Keratinocyte (primary cell): ENCODE results near the gene DCXR. TPM values are rescaled to one million over a fixed set of nuclear protein-coding genes. Genes with fewer than 3 reads are reported as not detected.

Source experiments
- DNase-seq: peaks from one replicate; pipeline ENCODE4 v3.0.0-alpha.2; 2011; ENCODE audit warnings: low read depth, missing footprints, low spot score
- FAIRE-seq: peaks from 2 replicates; lab custom pipeline; 2011; peaks lifted over from hg19 to GRCh38; lab: Jason Lieb, UNC
- H2AFZ ChIP-seq: 2 replicates; pipeline ENCODE4 v1.6.0; 2012; ENCODE audit warnings: low read length, control low read depth, inconsistent platforms; ENCODE audit not compliant: control insufficient read depth
- H3K27ac ChIP-seq: 2 replicates; pipeline ENCODE4 v1.5.1; 2011; ENCODE audit warnings: low read length; ENCODE audit not compliant: control insufficient read depth, insufficient read depth
- H3K27me3 ChIP-seq: 3 replicates; pipeline ENCODE4 v1.6.0; 2011; ENCODE audit warnings: low read length; ENCODE audit not compliant: control insufficient read depth, insufficient read depth; ENCODE audit errors: extremely low read depth
- H3K36me3 ChIP-seq, 2 experiments: 2 replicates in 1 of 2; 3 replicates in 1 of 2; pipeline ENCODE4 v1.5.1; 2011; ENCODE audit warnings: low read length in 2 of 2, mild to moderate bottlenecking in 1 of 2; ENCODE audit not compliant: control insufficient read depth in 2 of 2, insufficient read depth in 2 of 2; ENCODE audit errors: extremely low read depth in 1 of 2
- H3K4me1 ChIP-seq: 3 replicates; pipeline ENCODE4 v1.5.1; 2011; ENCODE audit warnings: low read length; ENCODE audit not compliant: control insufficient read depth, insufficient read depth; ENCODE audit errors: extremely low read depth
- H3K4me2 ChIP-seq: 3 replicates; pipeline ENCODE4 v1.6.0; 2011; ENCODE audit warnings: low read depth, low read length; ENCODE audit not compliant: control insufficient read depth, insufficient read depth; ENCODE audit errors: extremely low read depth
- H3K4me3 ChIP-seq, 3 experiments: fragments of 200-600 bp in 1 of 3; sonication (generic) in 1 of 3; 2 replicates in 2 of 3; 3 replicates in 1 of 3; pipeline ENCODE4 v1.5.1; 2011 to 2016; ENCODE audit warnings: low read length in 3 of 3, mild to moderate bottlenecking in 3 of 3, control low read depth in 2 of 3, inconsistent platforms in 1 of 3, low read depth in 1 of 3, mixed read lengths in 1 of 3, mixed run types in 1 of 3, moderate library complexity in 1 of 3; ENCODE audit not compliant: control insufficient read depth in 2 of 3, insufficient read depth in 2 of 3; ENCODE audit errors: extremely low read depth in 1 of 3
- H3K79me2 ChIP-seq: 2 replicates; pipeline ENCODE4 v1.6.0; 2012; ENCODE audit warnings: low read length; ENCODE audit not compliant: control insufficient read depth, insufficient read depth
- H3K9ac ChIP-seq: 3 replicates; pipeline ENCODE4 v1.6.0; 2011; ENCODE audit warnings: low read length; ENCODE audit not compliant: control insufficient read depth, insufficient read depth; ENCODE audit errors: extremely low read depth
- H3K9me1 ChIP-seq: 3 replicates; pipeline ENCODE4 v1.6.0; 2011; ENCODE audit warnings: low read length; ENCODE audit not compliant: control insufficient read depth, insufficient read depth; ENCODE audit errors: extremely low read depth
- H3K9me3 ChIP-seq: 2 replicates; pipeline ENCODE4 v1.5.1; 2012; ENCODE audit warnings: low read depth, low read length; ENCODE audit not compliant: control insufficient read depth
- H4K20me1 ChIP-seq: 3 replicates; pipeline ENCODE4 v1.6.0; 2011; ENCODE audit warnings: low read length; ENCODE audit not compliant: control insufficient read depth, insufficient read depth; ENCODE audit errors: extremely low read depth
- CTCF ChIP-seq, 3 experiments: IDR thresholded peaks in 1 of 3; conservative IDR thresholded peaks in 1 of 3; optimal IDR thresholded peaks in 1 of 3; 2 replicates in 2 of 3; 3 replicates in 1 of 3; pipeline versions ENCODE3 to v1.5.1; 2011; ENCODE audit warnings: low read length in 3 of 3, mild to moderate bottlenecking in 3 of 3, moderate library complexity in 2 of 3, control low read depth in 1 of 3, inconsistent platforms in 1 of 3; ENCODE audit not compliant: insufficient read depth in 2 of 3; ENCODE audit errors: extremely low read depth in 1 of 3
- EZH2 ChIP-seq: IDR thresholded peaks from one replicate; pipeline ENCODE4 v1.6.1; 2012; ENCODE audit warnings: inconsistent platforms, mild to moderate bottlenecking, low read length, moderate library complexity
- dilution Hi-C: fragments of 300-500 bp; cut with MboI; formaldehyde crosslinking; loops from one replicate; pipeline ENCODE4 v1.7.0; 2020; ENCODE audit warnings: low sequenced_read_pairs; ENCODE audit not compliant: extremely low pct_ligation_motif_present
- polyA minus RNA-seq, 3 experiments: library from RNA; depleted of rRNA, polyadenylated mRNA; stranded (reverse); fragments of >200 nt; gene quantifications; 1 replicate in 1 of 3; 2 replicates in 1 of 3; 3 replicates in 1 of 3; pipeline ENCODE4 v1.2.3, GENCODE V29; 2011
- polyA plus RNA-seq, 5 experiments: library from polyadenylated mRNA; depleted of rRNA in 3 of 5; stranded (reverse) in 3 of 5; stranded (forward) in 1 of 5; unstranded in 1 of 5; fragments of >200 nt; gene quantifications; 1 replicate in 1 of 5; 2 replicates in 3 of 5; 3 replicates in 1 of 5; pipeline versions ENCODE4 v1.2.1 to v1.2.3, GENCODE V29; 2011 to 2012; ENCODE audit warnings: missing spikeins in 2 of 5, low read depth in 1 of 5, low replicate concordance in 1 of 5

Gene DCXR
- polyA plus RNA-seq (45.4 to 73.6 TPM (median 64.0 TPM) in 3 replicates), polyA minus RNA-seq (39.1 to 83.3 TPM (median 62.9 TPM) in 3 replicates)
- polyA plus RNA-seq (2011; ENCODE audit: low read depth): 10.2 TPM
- 59.0 and 103 TPM in 2 replicates for polyA plus RNA-seq (2011; cell fraction: cytosol; rRNA removed)
- polyA plus RNA-seq (2011; cell fraction: nucleus; rRNA removed): 51.5 and 77.5 TPM in 2 replicates
- polyA plus RNA-seq (2012; ENCODE audit: low replicate concordance): 62.1 and 118 TPM in 2 replicates
- 41.8 TPM for polyA minus RNA-seq (2011; cell fraction: cytosol; rRNA and poly(A)+ RNA removed)
- polyA minus RNA-seq (2011; cell fraction: nucleus; rRNA and poly(A)+ RNA removed): 12.2 and 13.9 TPM in 2 replicates

GRCh38 chr17:82037092-82037888 is at the start of gene DCXR:
Gene DCXR (minus strand): TSS chr17:82037697. CDS start chr17:82037682, 15 bp downstream.
- no peak for DNase-seq
- TF ChIP-seq CTCF (optimal IDR thresholded peaks at IDR 0.05 in 1 of 3, IDR thresholded peaks at IDR 0.05 in 1 of 3, conservative IDR thresholded peaks at IDR 0.05 in 1 of 3; ENCODE audit: extremely low read depth in 1 of 3, insufficient read depth in 2 of 3, low read length in 3 of 3) (peak; percentile 59 to 96 (median 82)), EZH2 (no peak)
- Histone ChIP-seq H3K79me2 (no peaks in the 10 kb centered on the region), H4K20me1 (no peaks in the 10 kb centered on the region), H3K9me1 (no peaks in the 10 kb centered on the region), H3K4me3 (peak within 1 kb of the TSS; percentile 55 to 87 (median 70)), H2AFZ (peak within 1 kb of the TSS; percentile 73), H3K9me3 (no peaks in the 10 kb centered on the region), H3K27me3 (no peaks in the 10 kb centered on the region), H3K9ac (peak within 1 kb of the TSS; percentile 78), H3K4me2 (peak within 1 kb of the TSS; percentile 96), H3K36me3 (peaks cover 1 to 4% of the 10 kb centered on the region in 2 experiments), H3K4me1 (peaks cover 14% of the 10 kb centered on the region), H3K27ac (peak within 1 kb of the TSS; percentile 43)
- dilution Hi-C loops: no loop called here
- no peak for FAIRE-seq

GRCh38 chr17:82085931-82086764 is 48.7 kb upstream of the DCXR start:
- Histone ChIP-seq H3K4me2 (no peak overlapping the region), H3K9me1 (no peaks in the 10 kb centered on the region), H3K79me2 (peaks cover 39% of the 10 kb centered on the region), H3K4me3 (no peak overlapping the region), H3K27me3 (no peaks in the 10 kb centered on the region), H3K27ac (no peak overlapping the region), H3K9me3 (no peaks in the 10 kb centered on the region), H3K9ac (no peak overlapping the region), H2AFZ (no peak overlapping the region), H3K36me3 (peaks cover 69 to 70% of the 10 kb centered on the region in 2 experiments), H3K4me1 (no peaks in the 10 kb centered on the region), H4K20me1 (peaks cover 29% of the 10 kb centered on the region)
- FAIRE-seq (no peak), DNase-seq (no peak)
- dilution Hi-C loops: no loop called here
- TF ChIP-seq CTCF (optimal IDR thresholded peaks at IDR 0.05 in 1 of 3, IDR thresholded peaks at IDR 0.05 in 1 of 3, conservative IDR thresholded peaks at IDR 0.05 in 1 of 3; ENCODE audit: extremely low read depth in 1 of 3, insufficient read depth in 2 of 3, low read length in 3 of 3) (no peak), EZH2 (no peak)
